SW 1271 (cell line): ENCODE data around the gene KANSL1L.
"Not testable (repeated sequence)": the region's sequence is repeated elsewhere in the genome, so short reads cannot be mapped to it uniquely, and the experiment has no call there.

Experiments
- DNase-seq, 2 experiments: peaks; one replicate each; lab custom pipeline; 2025; lab: John Stamatoyannopoulos, UW

Gene KANSL1L

GRCh38 chr2:210179351-210179990 is 8.3 kb upstream of the KANSL1L start:
- no peak for DNase-seq

DNA sequence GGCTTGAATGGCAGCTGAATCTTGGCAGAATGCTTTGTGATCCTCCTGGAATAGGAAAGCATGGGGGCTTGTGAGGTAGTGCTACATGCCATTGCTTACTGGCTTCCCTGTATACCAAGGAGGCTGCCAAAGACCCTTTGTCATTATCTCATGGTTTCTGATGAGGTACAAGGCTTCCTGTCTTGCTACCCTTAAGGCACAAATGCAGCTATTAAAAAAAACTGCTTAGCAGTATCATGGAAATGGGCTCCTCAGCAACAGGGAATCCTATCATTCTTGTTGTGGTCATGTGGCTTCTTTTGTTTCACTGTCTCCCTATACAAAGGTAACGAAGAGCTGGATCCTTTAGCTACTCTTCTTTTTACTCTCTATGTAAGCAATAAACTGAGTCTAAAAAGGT is 6.6 kb upstream of the KANSL1L start:
- DNase-seq: no peak

GRCh38 chr2:210177115-210177514 is 5.9 kb upstream of the KANSL1L start:
- not testable (repeated sequence) for DNase-seq

DNA sequence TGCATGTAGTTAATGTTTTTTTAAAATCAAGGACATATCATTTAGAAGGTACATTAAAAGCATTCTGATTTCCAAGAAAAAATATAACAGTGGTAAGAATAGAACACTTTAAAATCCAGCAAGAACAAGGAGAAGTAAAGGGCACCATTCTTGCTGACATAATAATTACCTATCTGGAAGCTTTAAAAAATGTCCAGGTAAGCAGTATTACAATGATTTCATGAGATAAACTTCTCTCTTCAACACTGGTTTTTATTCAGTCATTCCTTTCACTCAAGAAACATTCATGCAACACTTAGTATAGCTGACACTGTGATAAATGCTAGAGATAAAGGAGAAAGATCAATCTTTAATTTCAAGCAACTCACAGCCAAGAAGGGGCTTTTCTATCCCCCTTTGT is 2.9 kb upstream of the KANSL1L start:
- DNase-seq: no peak

GRCh38 chr2:210172219-210172575 is 988 bp upstream of the KANSL1L start:
- DNase-seq: no peak

DNA sequence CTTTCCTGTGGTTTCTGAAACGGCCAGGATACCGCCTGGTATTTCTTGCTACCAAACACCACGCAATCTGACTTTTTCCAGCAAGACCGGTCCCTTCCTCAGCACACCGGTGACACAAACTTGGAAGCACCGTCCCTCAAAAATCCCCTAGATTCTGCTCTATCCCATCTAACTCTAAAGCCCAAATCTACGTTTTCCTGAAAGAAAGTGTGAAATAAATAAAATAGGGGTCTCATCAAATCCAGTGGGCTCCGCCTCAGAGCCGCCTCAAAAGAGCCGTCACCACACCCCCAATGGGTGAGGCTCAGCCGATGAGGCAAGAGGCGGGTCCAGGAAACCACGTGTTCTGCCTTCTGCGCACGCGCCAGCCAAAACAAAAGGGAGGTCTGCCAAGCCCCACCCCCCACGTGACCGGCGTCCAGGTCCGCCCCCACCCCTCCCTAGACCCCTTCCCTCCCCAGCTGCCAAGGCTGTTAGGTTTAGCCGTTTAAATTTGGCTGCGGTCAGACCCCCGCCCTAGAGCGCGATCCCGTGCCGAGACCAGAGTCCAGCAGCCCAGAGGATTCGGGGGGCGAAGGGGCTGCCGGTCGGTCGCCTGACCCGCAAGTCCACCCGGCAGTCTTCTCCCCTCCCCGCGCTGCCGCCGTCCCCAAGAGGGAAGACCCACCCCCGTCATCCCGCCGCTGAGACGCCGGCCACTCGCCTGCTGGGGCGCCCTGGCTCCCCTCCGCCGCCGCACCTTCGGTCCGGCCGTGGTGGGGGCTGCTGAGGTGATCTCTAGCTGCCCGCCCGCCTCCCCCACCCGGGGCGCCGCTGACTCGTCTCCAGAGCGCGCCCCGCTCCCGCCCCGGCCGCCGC is 534 bp downstream of the KANSL1L start:
- peak; percentile 87 to 92 for DNase-seq

DNA sequence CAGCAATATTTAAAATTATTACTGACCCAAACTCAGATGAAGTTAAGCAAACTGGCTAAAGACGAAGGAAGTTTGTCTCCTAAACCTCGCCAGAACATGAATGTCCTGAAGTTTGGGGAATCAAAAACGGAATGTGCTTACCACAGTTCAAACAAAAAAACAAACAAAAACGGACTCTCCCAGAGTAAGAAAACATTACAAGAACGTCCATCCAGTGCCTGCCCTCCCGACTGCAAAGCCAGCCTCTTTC is 1.1 kb downstream of the KANSL1L start:
- DNase-seq: no peak

- DNase-seq: peak in 1 of 2 experiments; percentile 58
These were observed 1.6 kb downstream of the KANSL1L start for GRCh38 chr2:210169516-210170195.

GRCh38 chr2:210167227-210167626 is 4.0 kb downstream of the KANSL1L start:
- DNase-seq: no peak

DNA sequence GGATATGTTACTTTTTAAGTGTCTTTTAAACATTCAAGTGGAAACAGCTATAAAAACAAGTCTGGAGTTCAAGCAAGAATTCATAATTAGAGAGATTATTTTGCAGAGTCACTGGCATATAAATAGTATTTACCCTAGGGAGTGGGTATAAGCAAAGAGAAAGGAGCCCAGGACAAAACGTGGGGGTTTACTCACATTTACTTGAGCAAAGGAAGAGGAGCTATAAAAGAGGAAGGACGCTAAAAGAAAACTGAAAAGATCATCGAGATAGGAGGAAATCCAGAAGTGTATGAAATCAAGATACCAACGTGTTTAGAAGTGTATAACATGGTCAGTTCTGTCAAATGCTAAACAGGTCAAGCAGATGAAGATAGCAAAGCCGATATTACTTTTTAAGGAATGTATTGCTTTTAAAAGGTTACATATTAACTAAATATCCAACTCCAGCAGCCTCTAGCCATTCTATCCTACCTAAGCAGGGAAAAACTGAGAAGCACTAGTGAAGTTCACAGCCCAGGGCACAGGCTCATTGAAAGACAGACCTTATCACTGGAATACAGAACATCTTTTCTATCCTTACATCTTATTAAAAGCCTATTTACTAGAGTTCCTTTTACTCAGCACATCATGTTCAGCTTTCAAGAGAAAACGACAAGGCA is 8.6 kb downstream of the KANSL1L start:
- DNase-seq: no peak

GRCh38 chr2:210159059-210159458 is 12.2 kb downstream of the KANSL1L start:
- no peak for DNase-seq

DNA sequence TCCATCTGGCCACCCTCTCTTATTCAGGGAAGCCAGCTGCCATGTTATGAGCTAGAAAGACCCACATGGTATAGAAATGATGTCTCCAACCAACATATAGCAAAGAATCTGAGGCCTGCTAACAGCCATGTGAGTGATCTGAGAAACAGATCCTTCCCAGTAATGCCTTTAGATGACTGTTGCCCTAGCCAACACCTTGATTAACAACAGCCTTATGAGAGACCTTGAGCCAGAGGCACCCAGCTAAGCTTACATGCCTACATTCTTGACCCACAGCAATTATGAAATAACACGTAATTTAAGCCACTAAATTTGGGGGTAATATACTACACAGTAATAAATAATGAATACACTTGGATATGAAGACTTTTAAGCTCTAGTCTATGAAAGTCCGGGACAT is 13.0 kb downstream of the KANSL1L start:
- no peak for DNase-seq

- no peak for DNase-seq
These were observed 13.7 kb downstream of the KANSL1L start for GRCh38 chr2:210157526-210157925.

- no peak for DNase-seq
These were observed 23.6 kb downstream of the KANSL1L start for GRCh38 chr2:210147614-210148013.

GRCh38 chr2:210132239-210132638 is 39.0 kb downstream of the KANSL1L start:
- DNase-seq: no peak

DNA sequence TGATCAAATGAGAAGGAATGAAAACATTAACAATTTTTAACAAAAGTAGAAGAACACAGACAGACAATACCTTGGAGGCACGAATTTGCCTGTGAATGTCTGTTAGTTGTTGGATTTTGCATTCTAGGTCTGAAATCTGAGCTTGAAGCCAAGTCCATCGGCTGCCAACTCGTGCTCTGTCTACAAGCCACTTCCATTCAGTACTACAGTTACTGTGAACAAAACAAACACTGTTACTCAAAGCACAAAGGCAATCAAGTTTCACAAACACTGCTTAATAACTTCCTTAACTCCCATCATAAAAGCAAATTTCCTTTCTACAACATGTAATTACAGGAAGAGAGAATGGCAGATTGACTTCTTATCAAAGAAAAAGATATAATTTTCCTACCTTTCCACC is 42.2 kb downstream of the KANSL1L start:
- DNase-seq: no peak

DNA sequence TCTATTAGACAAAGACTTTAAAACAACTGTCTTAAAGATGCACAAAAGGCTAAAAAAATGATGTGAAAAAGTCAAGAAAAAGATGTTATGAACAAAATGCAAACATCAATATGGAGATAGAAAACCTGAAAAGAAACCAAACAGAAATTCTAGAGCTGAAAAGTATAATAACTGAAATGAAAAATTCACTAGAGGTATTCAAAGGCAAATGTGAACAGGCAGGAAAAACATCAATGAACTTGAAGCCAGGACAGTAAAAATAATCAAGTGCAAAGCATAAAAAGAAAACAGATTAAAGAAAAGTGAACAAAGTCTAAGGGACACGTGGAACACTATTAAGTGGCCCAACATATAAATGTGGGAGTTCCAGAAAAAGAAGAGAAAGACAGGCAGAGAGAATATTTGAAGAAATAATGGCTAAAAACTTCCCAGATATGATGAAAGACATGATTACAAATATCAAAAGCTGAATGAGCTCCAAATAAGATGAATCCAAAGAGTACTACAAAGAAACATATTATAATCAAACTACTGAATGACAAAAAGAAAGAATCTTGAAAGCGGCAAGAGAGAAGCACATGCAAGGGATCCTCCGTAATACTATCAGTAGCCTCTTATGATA is 57.5 kb downstream of the KANSL1L start:
- no peak for DNase-seq

DNA sequence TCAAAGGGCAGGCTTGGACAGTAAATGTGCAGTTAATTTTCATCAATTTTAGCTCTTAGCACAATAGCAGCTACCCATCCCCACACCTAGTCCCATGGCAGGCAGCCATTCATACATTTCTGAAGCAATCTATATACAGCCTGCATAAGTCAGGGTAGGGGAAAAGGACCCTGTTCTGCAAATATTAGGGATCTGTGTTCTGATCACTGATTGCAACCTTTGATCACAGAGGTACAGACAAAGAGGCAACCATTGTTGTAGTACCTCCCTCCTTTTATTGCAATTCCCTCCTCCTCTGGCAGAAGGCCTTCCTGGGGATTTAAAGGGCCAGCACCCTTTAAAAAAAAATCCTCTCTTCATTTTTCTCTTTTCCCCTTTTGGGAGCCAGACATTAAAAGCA is 58.3 kb downstream of the KANSL1L start:
- DNase-seq: no peak

GRCh38 chr2:210099940-210100339 is 71.3 kb downstream of the KANSL1L start:
- DNase-seq: no peak

DNA sequence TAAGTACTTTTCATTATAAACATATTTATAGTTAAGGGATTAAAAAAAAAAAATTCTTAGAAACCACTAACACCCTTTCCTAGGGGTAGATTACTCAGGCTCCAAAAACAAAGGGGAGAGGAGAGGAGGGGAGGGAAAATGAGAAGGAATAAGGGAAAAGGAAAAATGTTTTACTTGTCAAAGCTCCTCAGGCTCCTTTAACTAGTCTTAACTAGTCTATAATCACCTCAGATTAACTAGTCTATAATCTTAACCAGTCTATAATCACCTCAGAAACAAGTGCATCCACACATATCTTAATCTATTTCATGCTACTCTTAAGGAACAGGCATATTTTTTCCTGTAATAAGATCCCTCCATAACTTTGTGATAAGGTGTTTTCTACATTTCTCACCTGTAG is 76.4 kb downstream of the KANSL1L start:
- DNase-seq: no peak

- DNase-seq: no peak
These were observed 78.4 kb downstream of the KANSL1L start for GRCh38 chr2:210092791-210093190.

DNA sequence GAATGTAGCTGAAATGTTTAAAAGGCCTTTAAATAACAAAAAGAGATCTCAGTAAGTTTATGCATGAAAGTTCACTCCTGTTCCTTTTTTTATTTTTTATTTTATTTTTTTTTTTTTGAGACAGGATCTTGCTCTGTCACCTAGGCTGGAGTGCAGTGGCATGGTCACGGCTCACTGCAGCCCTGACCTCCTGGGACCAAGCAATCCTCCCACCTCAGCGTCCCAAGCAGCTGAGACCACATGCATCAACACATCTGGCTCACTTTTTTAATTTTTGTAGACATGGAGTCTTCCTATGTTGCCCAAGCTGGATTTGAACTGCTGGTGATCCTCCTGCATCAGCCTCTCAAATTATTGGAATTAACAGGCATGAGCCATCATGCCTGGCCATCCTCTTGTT is 84.3 kb downstream of the KANSL1L start:
- no peak for DNase-seq
